ENCODE results near the gene TEX261.

Gene TEX261

DNA sequence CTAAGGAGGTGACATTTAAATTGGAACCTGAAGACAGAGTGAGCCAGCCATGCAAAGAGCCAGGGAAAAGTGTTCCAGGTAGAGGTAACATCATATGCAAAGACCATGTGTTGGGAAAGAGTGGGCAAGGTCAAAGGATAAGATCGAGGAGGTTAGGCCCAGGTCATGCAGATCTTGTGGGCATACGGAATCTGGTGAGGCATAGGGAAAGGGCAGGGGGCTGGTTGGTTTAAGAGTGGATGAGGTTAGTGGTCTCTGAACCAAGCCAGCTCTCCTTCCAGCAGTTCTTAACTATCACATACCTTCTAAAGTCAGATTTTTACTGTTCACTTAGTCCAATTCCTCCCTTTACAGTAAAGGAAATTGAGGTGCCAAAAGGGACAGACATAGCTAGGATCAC is 13.3 kb downstream of the TEX261 start:
- FAIRE-seq = no peak

DNA sequence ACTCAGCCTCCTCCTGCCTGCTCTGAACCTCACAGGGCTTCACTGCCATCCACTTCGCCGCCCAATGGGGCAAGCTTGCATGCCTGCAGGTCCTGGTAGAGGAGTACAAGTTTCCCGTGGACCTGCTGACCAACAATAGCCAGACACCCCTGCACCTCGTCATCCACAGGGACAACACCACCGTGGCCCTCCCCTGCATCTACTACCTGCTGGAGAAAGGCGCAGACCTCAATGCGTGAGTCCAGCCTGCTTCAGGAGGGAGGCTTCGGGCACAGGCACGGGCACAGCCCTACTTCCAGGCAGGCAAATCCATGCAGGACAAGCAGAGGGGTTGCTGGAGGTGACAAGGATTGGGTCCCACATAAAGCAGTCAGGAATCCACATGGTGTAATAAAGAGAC is 15.0 kb downstream of the TEX261 start:
- no peak for FAIRE-seq

DNA sequence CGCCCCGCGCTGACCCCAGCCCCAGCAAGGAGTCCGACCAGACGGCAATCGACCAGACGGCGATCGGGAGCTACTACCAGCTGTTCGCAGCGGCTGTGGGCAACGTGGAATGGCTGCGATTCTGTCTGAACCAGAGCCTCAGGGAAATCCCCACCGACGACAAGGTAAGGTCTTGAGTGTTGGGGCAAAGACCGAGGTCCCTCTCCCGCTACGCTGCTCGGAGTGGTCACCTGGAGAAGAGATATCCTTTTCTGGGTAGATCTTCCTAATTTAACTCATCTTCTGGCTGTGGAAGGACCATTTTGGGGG is 15.5 kb downstream of the TEX261 start:
- no peak for FAIRE-seq

DNA sequence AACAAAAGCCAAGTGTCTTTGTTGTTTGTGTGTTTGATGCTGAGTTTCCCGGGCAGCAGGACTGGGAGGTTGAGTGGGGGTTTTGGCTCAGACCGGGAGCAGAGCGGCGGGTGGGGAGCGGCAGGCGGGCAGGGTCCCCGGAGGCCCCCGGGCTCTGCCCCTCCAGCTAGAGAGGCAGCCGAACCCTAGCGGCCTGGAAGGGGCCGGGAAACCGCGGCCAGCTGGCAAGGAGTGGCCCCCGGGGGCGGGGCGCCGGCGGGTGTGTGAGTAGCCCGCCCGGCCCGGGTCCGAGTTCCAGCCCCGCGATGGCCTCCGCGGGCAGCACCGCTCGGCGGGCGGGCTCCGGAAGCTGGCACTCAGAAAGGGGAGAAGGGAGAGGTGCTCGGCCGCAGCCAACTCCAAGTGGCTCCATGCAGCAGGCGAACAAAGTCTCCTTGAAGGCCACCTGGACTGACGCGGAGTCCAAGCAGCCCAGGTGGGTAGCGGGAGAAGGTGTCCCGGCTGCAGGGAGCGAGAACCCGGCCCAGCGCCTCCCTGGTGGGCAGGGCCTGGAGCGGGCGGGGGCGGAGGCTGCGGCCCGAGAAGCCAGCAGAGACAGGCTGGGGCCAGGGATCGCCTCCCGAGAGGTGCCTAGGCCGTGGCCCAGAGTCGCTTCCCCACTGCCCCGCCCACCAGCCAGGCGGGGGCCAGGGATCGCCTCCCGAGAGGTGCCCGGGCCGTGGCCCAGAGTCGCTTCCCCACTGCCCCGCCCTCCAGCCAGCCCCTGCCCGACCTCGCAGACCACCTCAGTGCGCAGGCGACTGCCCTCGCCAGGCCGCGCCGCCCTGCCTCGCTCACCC is 16.1 kb downstream of the TEX261 start, which contains the start of gene ANKRD53:
ANKRD53 (plus strand) TSS at position 290 of the 839 bp plus-strand sequence; CDS start at position 306, 16 bp downstream.
- no peak for FAIRE-seq

DNA sequence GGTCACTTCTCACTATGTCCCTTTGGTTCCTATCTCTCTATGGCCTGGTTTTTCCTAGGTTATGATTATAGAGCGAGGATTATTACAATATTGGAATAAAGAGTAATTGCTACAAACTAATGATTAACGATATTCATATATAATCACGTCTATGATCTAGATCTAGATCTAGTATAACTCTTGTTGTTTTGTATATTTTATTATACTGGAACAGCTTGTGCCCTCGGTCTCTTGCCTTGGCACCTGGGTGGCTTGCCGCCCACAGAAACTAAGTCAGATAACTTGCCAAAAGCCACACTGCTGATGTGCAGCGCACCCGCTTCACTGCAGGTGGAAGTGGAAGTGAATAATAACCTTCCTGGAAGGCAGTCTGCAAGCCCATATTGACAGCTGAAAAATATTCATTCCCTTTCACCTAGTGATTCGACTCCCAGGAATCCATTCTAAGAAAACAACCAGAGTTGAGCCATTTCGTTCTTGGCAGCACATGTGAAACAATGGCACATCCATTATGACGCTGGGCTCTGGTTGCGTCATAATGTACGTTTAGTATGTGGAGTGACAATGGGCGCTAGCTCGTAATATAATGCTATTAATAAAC is 17.0 kb downstream of the TEX261 start:
- FAIRE-seq = no peak

DNA sequence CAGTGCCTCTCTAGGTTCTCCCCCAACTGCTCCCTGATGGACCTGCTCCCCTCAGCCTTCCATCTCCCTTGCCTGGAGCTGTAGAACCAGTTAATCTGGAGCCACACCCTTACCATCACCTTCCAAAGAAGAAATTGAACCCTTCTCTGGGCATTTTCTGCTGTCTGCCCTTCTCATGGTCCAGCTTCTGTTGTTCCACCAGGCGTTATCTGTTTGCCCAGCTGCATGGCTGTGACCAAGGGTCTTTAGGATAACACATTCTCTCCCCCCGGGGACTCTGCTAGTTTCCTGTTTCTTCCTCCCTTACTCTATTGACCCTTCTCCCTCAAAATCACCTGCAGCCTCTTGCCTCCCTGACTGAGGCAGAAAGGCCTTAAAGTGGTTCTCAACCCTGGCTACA is 19.4 kb downstream of the TEX261 start:
- FAIRE-seq = no peak

DNA sequence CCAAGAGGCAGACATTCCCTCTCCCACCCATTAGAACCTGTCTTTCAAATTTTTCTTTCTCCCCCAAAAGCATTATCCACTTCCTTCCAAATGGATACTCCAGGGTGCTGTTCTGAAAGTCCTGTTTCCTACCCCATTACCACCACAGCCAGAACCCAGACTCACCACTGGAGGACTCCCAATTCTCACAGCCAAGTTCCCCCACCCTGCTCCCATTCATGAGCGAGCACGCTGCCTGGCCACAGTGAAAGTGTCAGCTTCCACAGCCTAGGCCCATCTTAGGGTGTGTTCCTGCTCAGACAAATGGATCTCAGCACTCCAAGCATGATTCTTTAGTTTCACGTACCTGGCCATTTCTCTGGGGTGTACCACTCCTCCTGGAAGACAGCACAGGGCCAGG is 20.1 kb downstream of the TEX261 start:
- FAIRE-seq = no peak

DNA sequence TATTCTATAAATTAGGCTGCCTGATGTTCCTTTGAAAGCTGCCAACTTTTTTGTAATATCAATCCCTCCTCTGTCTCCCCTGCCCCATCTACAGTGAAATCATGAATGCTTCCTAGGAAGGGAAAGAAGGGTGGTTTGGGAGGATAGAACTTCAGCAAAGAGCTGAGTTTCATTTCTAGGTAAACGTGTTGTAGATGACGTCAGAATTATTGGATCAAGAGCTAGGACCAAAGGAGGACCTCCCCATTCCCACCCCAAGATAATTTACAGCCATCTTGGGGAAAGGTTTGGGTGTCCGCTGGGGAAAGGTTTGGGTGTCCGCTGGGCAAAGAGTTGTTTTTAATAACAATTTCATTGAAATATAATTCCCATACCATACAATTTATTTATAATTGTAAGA is 27.5 kb downstream of the TEX261 start:
- FAIRE-seq = no peak

DNA sequence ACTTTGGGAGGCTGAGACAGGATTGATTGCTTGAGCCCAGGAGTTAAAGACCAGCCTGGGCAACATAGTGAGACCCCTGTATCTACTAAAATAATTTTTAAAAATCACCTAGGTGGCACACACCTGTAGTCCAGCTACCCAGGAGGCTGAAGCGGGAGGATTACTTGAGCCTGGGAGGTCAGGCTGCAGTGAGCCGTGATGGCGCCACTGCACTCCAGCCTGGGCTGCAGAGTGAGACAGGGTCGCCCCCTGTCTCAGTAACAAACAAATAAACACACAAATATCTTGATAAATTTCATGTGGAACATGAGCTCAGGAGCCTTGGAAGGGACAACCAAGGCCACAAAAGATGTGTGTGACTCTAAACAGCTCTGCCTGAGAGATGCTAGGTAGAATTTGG is 28.0 kb downstream of the TEX261 start:
- FAIRE-seq = no peak

DNA sequence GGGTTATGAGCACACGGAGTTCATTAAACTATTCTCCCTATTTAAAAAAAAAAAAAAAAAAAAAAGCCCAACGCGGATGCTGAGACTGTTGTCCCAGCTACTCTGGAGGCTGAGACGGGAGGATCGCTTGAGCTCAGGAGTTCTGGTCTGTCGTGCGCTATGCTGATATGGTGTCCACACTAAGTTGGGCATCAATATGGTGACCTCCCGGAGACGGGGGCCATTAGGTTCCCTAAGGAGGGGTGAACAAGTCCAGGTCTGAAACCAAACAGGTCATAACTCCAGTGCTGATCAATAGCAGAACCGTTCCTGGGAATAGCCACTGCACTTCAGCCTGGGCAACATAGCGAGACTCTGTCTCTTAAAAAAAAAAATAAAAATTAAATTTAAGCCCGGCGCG is 29.2 kb downstream of the TEX261 start:
- FAIRE-seq = no peak

DNA sequence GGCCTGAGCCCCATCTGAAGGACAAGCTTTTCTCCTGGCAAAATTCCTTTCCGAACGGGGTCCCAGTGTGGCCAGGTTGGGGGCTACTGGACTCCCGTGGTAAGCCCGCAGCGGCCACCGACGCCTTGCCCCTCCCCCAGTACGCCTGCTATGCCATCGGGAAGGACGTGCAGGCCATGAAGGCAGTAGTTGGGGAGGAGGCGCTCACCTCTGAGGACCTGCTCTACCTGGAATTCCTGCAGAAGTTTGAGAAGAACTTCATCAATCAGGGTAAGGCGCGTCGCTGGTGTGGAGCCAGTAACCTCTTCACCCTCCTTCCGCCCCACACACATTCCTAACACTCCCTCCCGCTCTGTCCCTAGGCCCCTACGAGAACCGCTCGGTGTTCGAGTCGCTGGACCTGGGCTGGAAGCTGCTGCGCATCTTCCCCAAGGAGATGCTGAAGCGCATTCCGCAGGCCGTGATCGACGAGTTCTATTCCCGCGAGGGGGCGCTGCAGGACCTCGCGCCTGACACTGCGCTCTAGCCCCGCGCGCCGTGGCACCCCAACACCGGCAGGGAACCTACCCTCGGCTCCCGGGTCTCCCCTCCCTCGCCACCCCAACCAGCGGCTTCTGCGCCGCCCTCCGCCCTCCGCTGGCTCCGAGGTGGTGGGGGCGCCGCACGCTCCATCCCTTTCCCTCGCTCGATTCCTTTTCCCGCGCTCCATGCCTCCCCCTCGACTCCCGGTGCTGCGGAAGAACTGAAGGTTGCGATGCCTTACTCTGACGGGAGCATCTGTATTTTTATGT is 29.9 kb downstream of the TEX261 start:
- no peak for FAIRE-seq

DNA sequence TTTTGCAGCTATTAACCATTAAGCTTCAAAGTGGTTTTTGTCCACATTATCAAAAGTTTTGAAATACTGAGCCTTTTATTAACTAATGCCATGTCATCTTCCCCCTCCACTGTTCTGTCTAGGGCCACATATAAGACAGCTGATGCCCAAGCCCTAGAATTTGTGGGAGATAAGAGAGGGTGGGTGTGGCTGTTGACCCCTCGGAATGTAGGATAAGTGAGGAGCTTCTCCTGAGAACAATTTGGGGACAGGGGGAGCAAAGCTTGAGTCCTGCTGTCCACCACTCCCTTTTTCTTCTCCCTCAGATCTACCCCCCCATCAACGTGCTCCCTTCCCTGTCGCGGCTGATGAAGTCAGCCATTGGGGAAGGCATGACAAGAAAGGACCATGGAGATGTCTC is 30.5 kb downstream of the TEX261 start:
- no peak for FAIRE-seq

DNA sequence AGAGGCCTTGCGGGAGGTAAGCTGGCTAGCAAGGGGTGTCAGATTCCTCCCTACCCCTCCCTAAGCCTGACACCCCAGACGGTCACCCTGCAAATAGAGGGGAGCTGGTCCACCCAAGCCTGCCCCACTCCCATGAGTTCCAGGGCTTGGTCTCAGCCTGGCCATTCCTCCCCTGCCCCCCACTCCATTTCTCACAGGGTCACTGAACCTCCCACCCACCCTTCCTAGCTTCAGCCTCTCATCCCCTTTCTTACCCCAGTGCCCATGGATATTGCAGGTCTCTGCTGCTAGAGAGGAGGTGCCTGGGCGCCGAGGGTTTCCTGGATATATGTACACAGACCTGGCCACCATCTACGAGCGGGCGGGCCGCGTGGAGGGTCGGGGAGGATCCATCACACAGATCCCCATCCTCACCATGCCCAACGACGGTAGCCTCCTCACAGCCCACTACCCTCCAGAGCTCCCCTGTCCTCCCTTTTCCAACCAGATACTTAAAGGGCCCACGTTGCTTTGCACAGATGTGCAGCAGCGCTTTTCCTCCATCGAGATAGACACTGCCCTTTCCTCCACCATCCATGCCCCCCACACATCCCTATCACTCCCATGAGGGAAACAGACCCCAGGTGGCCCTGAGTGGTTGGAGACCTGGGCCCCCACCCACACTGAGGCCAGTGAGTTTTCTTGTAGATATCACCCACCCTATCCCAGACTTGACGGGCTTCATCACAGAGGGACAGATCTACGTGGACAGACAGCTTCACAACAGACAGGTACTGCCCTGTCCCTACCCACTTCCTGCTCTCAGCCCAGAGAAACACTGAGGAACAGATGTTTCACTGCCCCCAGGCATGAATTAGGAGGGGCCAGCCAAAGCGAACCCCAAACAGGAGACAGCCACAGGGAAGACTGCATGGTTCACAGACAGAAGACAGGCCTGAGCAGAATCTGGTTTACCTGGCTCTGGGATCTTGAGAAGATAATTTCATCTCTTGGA is 31.5 kb downstream of the TEX261 start:
- no peak for FAIRE-seq

DNA sequence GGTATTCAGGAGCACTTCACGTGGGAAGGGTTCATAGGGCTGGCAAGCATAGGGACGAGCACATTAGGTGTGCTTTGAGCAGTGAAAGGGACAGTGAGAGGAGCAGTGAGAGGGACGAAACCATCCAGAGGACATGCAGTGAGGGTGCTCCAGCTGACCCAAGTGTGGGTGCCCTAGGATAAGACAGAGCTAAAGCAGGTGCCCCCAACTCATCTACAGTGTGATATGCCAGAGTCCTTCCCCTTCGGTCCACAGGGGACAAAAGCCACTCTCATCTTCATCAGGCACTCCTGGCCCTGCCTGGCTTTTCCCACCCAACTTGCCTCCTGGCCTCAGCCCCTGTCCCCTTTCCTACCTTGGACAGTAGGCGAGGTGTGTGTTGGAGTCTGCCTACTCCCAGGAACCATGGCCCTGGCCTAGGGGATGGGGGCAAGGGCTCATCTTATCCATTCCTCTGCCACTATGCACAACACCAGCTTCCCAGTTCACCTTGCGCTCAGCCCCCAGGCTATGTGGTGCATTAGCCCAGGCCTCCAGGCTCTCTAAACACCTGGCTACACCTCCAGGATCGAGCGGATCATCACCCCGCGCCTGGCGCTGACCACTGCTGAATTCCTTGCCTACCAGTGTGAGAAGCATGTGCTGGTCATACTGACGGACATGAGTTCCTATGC is 32.3 kb downstream of the TEX261 start:
- no peak for FAIRE-seq

DNA sequence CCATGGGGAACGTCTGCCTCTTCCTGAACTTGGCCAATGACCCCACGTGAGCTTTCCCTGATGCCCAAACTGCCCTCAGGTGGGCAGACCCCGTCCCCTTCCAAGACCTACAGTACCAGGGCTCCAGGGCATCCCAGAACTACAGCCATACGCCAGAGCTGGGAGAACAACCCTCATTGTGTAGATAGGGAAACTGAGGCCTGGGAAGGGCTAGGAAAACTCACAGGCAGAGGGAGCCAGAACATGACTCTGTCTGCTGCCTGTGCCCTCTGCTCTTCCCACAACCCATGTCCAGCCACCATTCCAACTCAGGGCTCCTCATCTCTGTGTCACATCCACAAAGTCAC is 33.1 kb downstream of the TEX261 start:
- no peak for FAIRE-seq

DNA sequence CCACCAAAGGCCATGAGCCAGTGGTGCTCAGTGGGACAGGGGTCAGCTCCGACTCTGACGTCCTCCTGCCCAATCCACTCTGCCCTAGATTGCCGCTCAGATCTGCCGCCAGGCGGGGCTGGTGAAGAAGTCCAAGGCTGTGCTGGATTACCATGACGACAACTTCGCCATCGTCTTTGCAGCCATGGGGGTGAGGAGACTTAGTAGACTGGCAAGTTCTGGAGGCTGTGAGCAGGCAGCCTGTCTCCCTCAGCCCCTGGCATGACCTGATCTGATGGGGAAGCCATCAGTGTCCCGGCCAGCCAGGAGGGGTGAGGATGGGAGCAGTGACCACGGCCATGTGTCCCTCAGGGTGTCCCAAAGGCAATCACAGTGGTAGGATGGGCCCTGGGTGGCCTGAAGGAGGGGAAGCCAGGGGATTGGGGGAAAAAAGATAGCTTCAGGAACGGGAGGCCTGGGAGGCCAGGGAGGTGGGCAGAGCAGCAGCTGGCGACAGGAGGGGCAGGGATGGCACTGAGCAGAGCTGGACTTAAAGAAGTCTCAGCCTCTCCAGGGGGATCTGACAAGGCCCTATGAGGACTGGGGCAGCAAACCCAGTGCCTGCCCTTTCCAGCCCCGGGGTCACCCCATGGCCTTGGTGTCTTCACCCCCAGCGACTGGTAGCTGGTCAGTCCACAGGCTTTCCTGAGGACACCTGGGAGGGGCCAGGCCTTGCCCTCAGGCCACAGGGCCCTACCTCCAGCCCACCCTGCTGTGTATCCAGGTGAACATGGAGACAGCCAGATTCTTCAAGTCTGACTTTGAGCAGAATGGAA is 33.6 kb downstream of the TEX261 start:
- no peak for FAIRE-seq

DNA sequence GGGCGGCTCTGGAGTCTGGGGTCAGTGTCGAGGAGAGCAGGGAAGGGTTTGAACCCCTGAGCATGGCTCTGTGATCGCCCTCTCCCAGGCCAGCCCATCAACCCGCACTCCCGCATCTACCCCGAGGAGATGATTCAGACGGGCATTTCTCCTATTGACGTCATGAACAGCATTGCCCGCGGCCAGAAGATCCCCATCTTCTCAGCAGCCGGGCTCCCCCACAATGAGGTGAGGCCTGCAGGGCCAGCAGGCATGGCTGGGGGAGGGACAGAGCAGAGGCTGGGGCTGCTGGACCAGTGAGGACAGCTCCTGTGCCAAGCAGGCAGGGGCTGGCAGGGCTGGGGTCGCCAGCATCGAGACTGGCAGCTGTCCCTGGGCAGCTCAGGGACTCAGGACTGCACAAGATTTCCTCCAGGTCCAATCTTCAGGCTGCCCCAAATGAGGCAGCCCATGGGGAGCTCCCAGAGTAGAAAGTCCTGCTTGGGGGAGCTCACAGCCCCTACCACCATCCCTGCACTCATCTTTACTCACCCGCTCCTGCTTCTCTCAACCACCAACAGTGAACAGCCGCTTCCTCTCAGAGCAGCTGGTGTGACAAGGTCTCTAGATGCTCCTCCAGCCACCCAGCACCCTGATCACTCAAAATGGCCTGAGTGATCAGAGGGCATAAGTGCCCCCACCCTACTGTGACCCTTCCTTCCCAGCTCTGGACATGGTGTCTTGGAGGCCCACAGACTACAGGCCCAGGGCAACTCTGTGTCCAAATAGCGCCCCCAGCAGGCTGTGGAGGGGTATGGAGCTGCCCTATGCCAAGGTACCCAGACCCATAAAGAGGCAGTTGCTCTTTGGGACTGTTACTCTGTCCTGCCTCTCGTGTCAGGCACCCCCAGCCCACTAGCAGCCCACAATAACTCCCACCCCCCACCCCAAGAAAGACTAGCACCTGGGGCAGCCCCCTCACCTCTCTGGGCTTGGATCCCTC is 34.5 kb downstream of the TEX261 start:
- no peak for FAIRE-seq

DNA sequence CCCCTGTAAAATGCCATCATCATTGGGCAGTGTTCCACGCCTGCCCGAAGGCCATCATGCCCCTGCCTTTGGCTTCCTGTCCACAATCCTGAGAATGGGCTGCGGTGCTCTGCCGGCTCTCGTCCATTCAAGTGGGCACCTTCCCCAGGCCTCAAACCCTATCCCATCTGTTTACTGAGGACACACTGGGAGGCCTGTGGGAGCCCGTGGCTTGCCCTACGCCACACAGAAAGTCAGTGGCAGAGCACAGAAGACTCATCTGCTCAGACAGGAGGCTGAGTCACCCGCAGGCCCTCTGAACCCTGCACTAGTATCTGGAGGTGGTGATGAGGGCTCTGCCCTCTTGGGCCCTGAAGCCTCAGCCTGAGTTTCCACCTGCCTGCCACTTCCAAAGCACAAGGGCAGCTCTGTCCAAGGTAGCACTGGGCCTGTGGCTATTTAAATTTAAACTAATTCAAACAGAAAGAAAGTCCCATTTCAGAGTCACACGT is 35.4 kb downstream of the TEX261 start:
- FAIRE-seq = no peak

DNA sequence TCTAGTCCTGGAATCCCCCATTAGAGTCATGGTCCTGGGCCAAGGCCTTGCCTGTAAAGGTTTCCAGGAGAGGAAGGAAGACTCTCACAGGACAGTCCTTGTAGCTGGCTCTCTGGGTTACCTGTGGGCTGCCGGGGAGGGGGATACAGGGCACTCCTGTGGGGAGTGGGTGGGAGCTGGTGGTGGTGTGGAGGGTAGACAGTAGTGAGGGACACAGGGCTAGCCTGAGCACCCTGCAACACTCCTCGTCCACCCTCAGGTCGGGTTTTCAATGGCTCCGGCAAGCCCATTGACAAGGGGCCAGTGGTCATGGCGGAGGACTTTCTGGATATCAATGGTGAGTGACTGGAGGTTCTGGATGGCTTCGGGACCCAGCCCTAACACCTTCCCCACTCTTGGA is 35.9 kb downstream of the TEX261 start:
- FAIRE-seq = no peak

DNA sequence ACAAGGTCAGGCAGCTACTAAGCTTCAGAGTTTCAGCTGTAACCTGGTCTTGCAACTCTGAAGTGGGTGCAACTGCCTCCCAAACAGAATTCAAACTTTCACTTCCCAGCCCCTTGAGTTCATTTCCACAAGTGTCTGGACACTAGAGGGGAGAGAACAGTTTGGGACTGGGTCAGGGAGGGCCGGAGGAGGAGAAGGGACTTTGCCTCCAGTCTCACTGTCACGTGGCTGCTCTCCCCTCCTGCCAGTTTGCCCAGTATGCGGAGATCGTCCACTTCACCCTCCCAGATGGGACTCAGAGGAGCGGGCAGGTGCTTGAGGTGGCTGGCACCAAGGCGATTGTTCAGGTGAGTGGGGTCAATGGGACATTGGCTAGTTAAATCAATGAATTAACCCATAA is 36.9 kb downstream of the TEX261 start:
- no peak for FAIRE-seq
